Astrocyte of the spinal cord (primary cell): ENCODE data around the gene PRTFDC1.
"Not testable (repeated sequence)": the region's sequence is repeated elsewhere in the genome, so short reads cannot be mapped to it uniquely, and the experiment has no call there.

Experiments
- DNase-seq: peaks from one replicate; pipeline ENCODE4 v3.0.0; 2011; ENCODE audit warnings: low read depth, low spot score
- H3K4me3 ChIP-seq: 2 replicates; pipeline ENCODE4 v1.5.1; 2011; ENCODE audit warnings: low read depth, mild to moderate bottlenecking, low read length, moderate library complexity
- in situ Hi-C: cut with HindIII; loops from 2 replicates; pipeline ENCODE4 v1.10.0; 2017; ENCODE audit warnings: low sequenced_read_pairs
- TF ChIP-seq, protein P1 (sequence below): IDR thresholded peaks from 2 replicates; pipeline ENCODE4 v1.5.1; 2012; ENCODE audit warnings: low read depth, mild to moderate bottlenecking, low read length, inconsistent platforms

The PRTFDC1 gene

DNA sequence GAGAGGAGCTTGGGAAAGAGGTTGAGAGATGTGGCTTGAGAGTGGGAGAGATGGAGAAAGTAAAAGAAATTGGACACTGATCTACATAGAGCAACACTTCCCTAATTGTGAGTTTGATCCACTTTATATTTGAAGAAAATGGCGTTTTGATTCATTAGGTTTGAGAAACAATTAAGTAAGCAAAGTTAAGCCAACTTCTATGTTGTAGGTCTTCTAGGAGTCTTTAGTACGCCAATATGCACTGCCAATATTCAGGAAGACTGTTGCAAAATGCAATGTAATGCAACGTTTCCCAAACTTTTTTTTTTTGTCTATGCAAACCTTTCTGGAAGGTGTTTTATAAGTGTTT, 7.0 kb upstream of the PRTFDC1 start:
- no peak for DNase-seq
- in situ Hi-C loops = no loop called here
- TF ChIP-seq, protein P1, sequence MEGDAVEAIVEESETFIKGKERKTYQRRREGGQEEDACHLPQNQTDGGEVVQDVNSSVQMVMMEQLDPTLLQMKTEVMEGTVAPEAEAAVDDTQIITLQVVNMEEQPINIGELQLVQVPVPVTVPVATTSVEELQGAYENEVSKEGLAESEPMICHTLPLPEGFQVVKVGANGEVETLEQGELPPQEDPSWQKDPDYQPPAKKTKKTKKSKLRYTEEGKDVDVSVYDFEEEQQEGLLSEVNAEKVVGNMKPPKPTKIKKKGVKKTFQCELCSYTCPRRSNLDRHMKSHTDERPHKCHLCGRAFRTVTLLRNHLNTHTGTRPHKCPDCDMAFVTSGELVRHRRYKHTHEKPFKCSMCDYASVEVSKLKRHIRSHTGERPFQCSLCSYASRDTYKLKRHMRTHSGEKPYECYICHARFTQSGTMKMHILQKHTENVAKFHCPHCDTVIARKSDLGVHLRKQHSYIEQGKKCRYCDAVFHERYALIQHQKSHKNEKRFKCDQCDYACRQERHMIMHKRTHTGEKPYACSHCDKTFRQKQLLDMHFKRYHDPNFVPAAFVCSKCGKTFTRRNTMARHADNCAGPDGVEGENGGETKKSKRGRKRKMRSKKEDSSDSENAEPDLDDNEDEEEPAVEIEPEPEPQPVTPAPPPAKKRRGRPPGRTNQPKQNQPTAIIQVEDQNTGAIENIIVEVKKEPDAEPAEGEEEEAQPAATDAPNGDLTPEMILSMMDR = no peak
- no peak overlapping the region for H3K4me3 ChIP-seq

DNA sequence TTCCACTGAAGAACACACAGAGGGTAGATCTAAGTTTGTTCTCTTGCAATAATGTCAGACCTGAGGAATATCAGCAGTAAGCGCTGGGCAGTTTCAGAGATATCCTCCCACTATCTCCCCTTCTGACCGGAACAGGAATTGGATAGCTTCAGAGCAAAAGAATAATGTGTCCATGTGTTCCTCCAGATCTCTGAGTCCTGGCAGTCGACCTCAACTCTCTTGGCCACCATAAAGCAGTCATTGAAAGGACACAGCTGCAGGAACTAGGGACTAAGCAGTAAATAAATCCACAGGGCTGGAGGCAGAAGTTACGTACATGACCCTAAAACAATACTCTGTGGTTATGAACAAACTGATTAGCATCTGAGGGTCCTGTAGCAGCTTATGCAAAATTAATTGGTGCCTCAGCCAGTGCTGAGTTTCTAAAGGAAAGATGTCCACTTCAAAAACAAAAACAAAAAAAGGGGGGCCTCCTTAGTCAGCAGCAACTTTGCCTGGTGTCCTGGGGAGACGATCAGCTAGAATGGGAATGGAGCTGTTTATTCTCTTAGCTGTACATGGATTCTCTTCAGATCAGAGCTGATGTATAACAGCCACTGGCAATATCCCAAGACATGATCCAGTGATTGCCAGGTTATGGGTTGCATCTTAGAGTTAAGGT, 6.4 kb upstream of the PRTFDC1 start:
- TF ChIP-seq, protein P1 = no peak
- DNase-seq = peak; percentile 81
- H3K4me3 ChIP-seq = no peak overlapping the region
- in situ Hi-C loops = no loop called here

DNA sequence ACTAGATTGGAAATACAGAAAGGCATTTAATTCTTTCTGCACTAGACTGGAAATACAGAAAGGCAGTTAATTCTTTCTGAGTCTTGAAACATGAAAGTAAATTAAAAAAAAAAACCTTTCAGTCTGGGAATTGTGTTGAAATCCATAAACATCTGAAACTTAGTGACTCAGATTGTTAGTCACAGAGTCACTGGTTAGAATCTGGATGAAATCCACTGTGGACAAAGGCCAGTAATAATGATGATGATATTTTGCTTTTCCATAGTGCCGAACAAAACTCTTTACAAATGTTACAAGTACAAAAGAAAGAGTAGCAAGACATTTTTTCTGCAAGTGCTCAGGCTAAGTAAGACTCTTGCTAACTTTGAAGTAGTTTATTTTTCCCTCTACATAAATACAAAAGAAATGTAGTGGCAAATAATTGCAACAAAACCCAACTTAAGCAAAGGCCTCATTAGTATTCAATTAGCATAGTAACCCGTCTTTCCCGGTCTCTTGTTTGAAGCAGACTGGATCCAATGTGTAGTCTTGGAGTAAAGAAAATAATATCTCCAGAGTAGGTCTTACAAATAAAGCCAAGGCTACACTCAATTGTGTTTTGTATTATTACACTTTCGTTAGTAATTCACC, 5.8 kb upstream of the PRTFDC1 start:
- TF ChIP-seq, protein P1 = no peak
- in situ Hi-C loops = no loop called here
- H3K4me3 ChIP-seq = no peak overlapping the region
- DNase-seq = peak; percentile 95

DNA sequence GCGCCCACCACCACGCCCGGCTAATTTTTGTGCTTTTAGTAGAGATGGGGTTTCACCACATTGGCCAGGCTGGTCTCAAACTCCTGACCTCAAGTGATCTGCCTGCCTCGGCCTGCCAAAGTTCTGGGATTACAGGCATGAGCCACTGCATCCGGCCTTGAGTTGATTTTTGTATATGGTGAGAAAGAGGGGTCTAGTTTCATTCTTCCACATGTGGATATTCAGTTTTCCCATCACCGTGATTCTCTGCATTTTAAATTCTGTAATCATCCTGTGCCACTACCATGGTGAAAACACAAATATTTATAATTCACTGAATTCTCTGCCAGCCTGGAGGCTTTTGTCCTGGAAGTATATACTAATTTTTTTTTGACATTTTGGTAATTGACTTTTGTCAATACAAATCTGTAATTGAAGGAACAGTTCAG, 5.2 kb upstream of the PRTFDC1 start:
- H3K4me3 ChIP-seq, in situ Hi-C loops: not testable (repeated sequence)
- peak; percentile 75 for DNase-seq

DNA sequence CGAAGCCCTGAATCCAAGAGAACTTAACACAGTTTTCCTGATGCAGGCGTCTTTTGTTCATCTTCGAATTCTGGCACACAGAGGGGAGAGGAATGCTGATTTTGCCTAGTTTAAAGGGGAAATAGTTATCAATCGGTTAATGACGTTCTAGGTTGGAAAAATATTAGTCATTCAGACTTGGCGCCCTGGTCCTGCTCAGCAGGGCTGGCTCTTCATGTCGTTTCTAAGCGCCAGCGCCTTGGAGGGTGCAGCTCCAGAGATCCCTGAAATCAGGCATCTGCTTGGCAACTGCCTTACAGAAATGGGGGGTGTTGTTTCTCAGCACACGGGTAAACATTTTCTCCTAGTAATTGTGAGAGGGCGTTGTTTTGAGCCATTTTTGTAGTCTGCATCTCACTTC, 1.3 kb upstream of the PRTFDC1 start:
- in situ Hi-C loops = no loop called here
- H3K4me3 ChIP-seq = no peak overlapping the region
- DNase-seq = no peak
- TF ChIP-seq, protein P1 = no peak

DNA sequence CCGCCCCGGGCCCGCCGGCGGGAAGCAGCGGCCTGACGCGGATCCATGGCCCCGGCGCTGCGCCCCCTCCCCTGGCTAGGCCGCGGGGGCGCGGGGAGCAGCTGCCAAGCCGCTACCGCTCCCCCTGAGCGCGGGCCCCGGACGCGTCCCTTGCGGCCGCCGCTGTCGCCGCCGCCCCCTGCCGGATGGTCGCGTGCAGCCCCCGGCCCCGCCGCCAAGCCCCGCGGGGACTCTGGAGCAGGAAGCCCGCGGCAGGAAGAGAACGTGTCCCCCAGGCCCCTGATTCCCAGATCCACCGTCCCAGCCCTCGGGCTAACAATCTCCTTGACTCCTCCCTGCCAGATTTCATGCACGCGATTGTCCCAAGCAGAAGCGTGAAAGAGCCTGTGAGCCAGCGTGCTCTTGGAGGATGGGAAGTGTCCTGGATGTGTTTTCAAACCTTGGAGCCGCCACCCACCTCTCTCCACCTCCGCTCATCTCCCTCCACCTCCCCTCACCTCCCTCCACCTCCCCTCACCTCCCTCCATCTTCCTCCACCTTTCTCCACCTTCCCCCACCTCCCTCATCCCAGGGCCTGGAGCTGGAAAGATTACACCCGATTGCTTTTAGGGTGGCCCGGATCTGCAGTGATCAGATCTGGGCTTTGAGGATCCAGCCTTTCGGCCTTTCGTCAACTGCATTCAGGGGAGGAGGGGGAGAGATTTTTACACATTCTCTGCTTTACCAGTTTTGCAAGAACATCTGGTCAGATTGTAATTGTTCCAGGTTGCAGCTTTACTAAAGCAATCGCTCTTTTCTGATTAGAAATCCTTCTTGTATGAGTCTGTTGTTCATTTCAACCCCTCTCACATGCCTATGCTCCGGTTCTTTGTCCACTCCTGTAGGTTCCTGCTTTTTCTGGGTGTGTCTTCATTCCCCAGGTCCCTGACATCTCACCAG, 570 bp upstream of the PRTFDC1 start:
- H3K4me3 ChIP-seq = peak overlapping the region; percentile 47
- TF ChIP-seq, protein P1 = peak; percentile 27
- in situ Hi-C loops = no loop called here
- DNase-seq = no peak
